Left renal cortex interstitium (tissue), 4 donors: ENCODE data around the gene BCAS3. TPM values are rescaled to one million over a fixed set of nuclear protein-coding genes. Genes with fewer than 3 reads are reported as not detected.

Experiments
- DNase-seq, 4 donors: peaks; one replicate each; pipeline ENCODE4 v3.0.0-alpha.2; 2013; ENCODE audit warnings: low read depth in 4 of 4, low spot score in 2 of 4, missing footprints in 1 of 4
- polyA plus RNA-seq, 4 donors: library from polyadenylated mRNA; unstranded; fragments of 120-200 nt; gene quantifications; one replicate each; pipeline ENCODE4 v1.2.1, GENCODE V29; 2013; ENCODE audit not compliant: insufficient read length in 4 of 4

BCAS3 gene
- polyA plus RNA-seq, 4 donors: 28.0 to 30.8 (median 29.6) TPM

GRCh38 chr17:61267847-61268246, 590.2 kb downstream of the BCAS3 start:
- no peak for DNase-seq

GRCh38 chr17:61275395-61275794, 597.7 kb downstream of the BCAS3 start:
- DNase-seq: no peak

- no peak for DNase-seq
Measured at GRCh38 chr17:61276806-61277205, 599.2 kb downstream of the BCAS3 start.

- DNase-seq: no peak
Measured at GRCh38 chr17:61279476-61280145, 602.0 kb downstream of the BCAS3 start.

- DNase-seq: no peak
Measured at GRCh38 chr17:61280338-61280737, 602.7 kb downstream of the BCAS3 start.

- no peak for DNase-seq
Measured at GRCh38 chr17:61280851-61281250, 603.2 kb downstream of the BCAS3 start.

GRCh38 chr17:61282377-61282776, 604.7 kb downstream of the BCAS3 start:
- no peak for DNase-seq

GRCh38 chr17:61283043-61283442, 605.4 kb downstream of the BCAS3 start:
- no peak for DNase-seq

GRCh38 chr17:61284174-61284573, 606.5 kb downstream of the BCAS3 start:
- DNase-seq: no peak

- no peak for DNase-seq
Measured at GRCh38 chr17:61284746-61285145, 607.1 kb downstream of the BCAS3 start.

- no peak for DNase-seq
Measured at GRCh38 chr17:61285526-61286320, 608.1 kb downstream of the BCAS3 start.

- no peak for DNase-seq
Measured at GRCh38 chr17:61286449-61286848, 608.8 kb downstream of the BCAS3 start.

- no peak for DNase-seq
Measured at GRCh38 chr17:61289408-61290385, 612.0 kb downstream of the BCAS3 start.

GRCh38 chr17:61291451-61292285, 614.0 kb downstream of the BCAS3 start:
- peak in 1 of 4 donors; percentile 69 for DNase-seq

- DNase-seq: no peak
Measured at GRCh38 chr17:61294286-61294685, 616.6 kb downstream of the BCAS3 start.

- no peak for DNase-seq
Measured at GRCh38 chr17:61294777-61295176, 617.1 kb downstream of the BCAS3 start.

- no peak for DNase-seq
Measured at GRCh38 chr17:61296058-61296457, 618.4 kb downstream of the BCAS3 start.

- no peak for DNase-seq
Measured at GRCh38 chr17:61299517-61300513, 622.2 kb downstream of the BCAS3 start.
